ENCODE measurements around the gene PIEZO2.

- TF ChIP-seq CTCF (IDR thresholded peaks at IDR 0.05; ENCODE audit: insufficient read depth, low read length, poor library complexity, severe bottlenecking) (no peak), EZH2phosphoT487 (conservative IDR thresholded peaks at IDR 0.05; ENCODE audit: low read length) (no peak)
Measured at GRCh38 chr18:10726198-10727068, 422.9 kb downstream of the PIEZO2 start.

Measured in SU-DHL-6 (cell line).